Subcutaneous adipose tissue (tissue), 4 donors: ENCODE results near the gene RBM6. TPM values are rescaled to one million over a fixed set of nuclear protein-coding genes. Genes with fewer than 3 reads are reported as not detected.

Experiments
- CTCF ChIP-seq: fragments of 450-650 bp; IDR thresholded peaks from one replicate; pipeline ENCODE4 v1.5.1; 2016; ENCODE audit warnings: low read depth, mild to moderate bottlenecking, control low read depth, antibody characterized with exemption, moderate library complexity
- total RNA-seq, 4 donors: library from RNA; depleted of rRNA; stranded (reverse); fragments of >200 nt; gene quantifications; one replicate each; pipeline ENCODE4 v1.1.0, GENCODE V29; 2016

RBM6 gene
- total RNA-seq, 4 donors from 2014 or later: 95.5 to 150 (median 107) TPM

- no peak for TF ChIP-seq CTCF
These were observed 2.9 kb upstream of the RBM6 start for GRCh38 chr3:49937090-49937489.

GRCh38 chr3:49940667-49941249, 808 bp downstream of the RBM6 start:
- no peak for TF ChIP-seq CTCF

GRCh38 chr3:49942651-49943050, 2.7 kb downstream of the RBM6 start:
- TF ChIP-seq CTCF: no peak

- TF ChIP-seq CTCF: no peak
These were observed 13.0 kb downstream of the RBM6 start for GRCh38 chr3:49952924-49953323.

- TF ChIP-seq CTCF: no peak
These were observed 15.7 kb downstream of the RBM6 start for GRCh38 chr3:49955636-49956035.

- no peak for TF ChIP-seq CTCF
These were observed 26.4 kb downstream of the RBM6 start for GRCh38 chr3:49966233-49966942.

GRCh38 chr3:49967291-49967690, 27.3 kb downstream of the RBM6 start:
- TF ChIP-seq CTCF: no peak
